ENCODE measurements around the gene PCP4L1. TPM values are rescaled to one million over a fixed set of nuclear protein-coding genes. Genes with fewer than 3 reads are reported as not detected.

PCP4L1 gene
- total and polyA plus RNA-seq, 9 donors = 0.69 to 20.2 (median 2.6) TPM

DNA sequence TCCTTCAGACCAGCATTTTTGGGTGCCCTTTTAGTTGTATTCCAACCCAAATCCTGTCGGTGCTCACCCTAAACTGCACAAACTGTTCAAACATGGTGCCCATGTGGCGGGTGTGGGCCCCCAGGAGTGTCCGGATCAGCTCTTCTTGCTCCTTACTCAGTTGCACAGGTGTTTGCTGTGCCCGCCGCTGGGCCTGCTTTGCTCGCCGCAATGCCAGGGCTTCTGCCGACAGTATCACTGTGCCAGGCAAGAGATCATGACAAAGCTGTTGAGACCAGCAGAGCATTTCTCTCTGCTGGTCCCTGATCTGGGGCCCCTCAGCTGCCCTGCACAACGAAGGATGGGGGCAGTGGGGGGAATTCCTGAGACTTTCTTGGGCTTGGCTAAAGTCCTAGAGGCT lies 25.4 kb upstream of the PCP4L1 start:
- WGBS, 3 donors = 80 to 85% (median 82%) methylated on average over 9 of the region's 9 CpGs
- intact Hi-C loops (cut with DNase I) = no loop called here
- H3K36me3 ChIP-seq = no peaks in the 10 kb centered on the region

DNA sequence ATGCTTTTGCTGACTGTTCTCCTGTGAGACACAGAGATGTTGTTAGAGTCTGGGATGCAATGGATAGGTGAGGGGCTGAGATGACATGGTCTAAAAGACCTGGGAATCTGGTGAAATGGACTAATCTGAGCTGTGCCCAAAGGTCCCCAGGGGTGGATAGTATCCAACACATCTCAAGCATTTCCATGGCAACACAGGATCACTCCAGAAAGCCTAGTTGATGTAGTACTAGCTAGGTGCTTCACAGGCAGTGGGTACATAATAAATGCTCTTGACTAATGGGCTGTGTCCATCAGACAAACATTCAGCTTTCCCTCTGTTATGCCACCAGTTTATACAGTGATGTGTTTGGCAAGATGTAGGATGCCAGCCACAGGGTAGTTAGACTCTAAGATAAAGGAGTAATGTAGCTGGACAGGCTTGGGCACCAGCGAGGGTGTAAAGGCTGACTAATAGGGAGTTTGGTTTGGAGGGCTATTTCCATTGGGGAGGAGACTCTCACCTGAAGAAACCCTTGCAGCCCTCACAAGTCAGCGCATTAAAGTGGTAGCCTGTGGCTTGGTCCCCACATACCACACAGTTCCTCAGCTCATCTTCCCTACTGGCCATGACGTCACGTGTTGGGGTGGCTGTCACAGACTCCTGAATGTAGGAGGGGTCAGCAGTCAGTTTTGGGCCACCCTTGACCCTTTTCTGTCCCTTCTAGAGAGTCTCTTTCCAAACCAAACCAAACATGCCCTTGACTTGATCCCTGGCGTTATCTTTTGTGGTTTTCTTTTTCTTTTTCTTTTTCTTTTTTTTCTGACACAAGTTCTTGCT lies 22.4 kb upstream of the PCP4L1 start:
- intact Hi-C loops (cut with DNase I) = no loop called here

More for the DNA sequence above, 25.4 kb upstream of the PCP4L1 start:
- Histone ChIP-seq H3K9me3 (no peaks in the 10 kb centered on the region), H3K4me1 (ENCODE audit: insufficient read depth) (no peaks in the 10 kb centered on the region), H3K27me3 (no peaks in the 10 kb centered on the region), H3K27ac (no peak overlapping the region), H3K4me3 (no peak overlapping the region)
- no peak for DNase-seq
- TF ChIP-seq POLR2A (IDR thresholded peaks at IDR 0.05) = no peak
- TF ChIP-seq, protein P1, sequence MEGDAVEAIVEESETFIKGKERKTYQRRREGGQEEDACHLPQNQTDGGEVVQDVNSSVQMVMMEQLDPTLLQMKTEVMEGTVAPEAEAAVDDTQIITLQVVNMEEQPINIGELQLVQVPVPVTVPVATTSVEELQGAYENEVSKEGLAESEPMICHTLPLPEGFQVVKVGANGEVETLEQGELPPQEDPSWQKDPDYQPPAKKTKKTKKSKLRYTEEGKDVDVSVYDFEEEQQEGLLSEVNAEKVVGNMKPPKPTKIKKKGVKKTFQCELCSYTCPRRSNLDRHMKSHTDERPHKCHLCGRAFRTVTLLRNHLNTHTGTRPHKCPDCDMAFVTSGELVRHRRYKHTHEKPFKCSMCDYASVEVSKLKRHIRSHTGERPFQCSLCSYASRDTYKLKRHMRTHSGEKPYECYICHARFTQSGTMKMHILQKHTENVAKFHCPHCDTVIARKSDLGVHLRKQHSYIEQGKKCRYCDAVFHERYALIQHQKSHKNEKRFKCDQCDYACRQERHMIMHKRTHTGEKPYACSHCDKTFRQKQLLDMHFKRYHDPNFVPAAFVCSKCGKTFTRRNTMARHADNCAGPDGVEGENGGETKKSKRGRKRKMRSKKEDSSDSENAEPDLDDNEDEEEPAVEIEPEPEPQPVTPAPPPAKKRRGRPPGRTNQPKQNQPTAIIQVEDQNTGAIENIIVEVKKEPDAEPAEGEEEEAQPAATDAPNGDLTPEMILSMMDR (IDR thresholded peaks at IDR 0.05) = no peak
- no peak for TF ChIP-seq EP300 (IDR thresholded peaks at IDR 0.05)

DNA sequence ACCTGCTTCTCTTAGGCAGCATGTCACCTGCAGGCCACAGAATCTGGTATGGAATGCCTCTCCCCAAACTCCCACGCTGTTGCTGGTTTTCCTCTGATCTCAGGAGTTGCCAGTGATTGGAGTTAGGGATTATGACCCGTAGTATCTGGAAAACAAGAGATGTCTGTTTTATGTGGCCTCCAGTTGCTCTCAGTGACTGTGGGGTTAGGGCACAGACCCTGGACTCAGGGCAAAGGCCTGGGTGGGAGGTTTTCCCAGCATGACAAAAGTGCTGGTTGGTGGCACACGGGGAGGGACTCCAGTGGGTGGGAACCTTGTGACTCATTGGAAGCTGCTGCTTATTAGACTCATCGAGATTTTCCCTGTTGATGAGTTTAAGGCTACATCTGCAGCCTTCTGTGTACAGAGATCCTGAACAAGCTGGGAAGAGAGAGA lies 20.5 kb upstream of the PCP4L1 start, which contains the start of gene NR1I3:
NR1I3 (minus strand) TSS at position 165 of the 435 bp plus-strand sequence. CDS start 1,638 bp downstream, outside the sequence.
- Histone ChIP-seq H3K9me3 (no peaks in the 10 kb centered on the region), H3K27me3 (no peaks in the 10 kb centered on the region), H3K4me1 (ENCODE audit: insufficient read depth) (no peaks in the 10 kb centered on the region), H3K36me3 (no peaks in the 10 kb centered on the region), H3K27ac (no peak within 1 kb of the TSS), H3K4me3 (no peak within 1 kb of the TSS)
- 57 to 63% (median 60%) methylated on average over 4 of the region's 4 CpGs for WGBS, 3 donors
- no peak for DNase-seq
- intact Hi-C loops (cut with DNase I) = no loop called here
- TF ChIP-seq EP300 (IDR thresholded peaks at IDR 0.05) = no peak
- TF ChIP-seq, protein P1 (IDR thresholded peaks at IDR 0.05) = no peak
- no peak for TF ChIP-seq POLR2A (IDR thresholded peaks at IDR 0.05)

More for the DNA sequence above, 22.4 kb upstream of the PCP4L1 start:
- Histone ChIP-seq H3K36me3 (no peaks in the 10 kb centered on the region), H3K27me3 (no peaks in the 10 kb centered on the region), H3K9me3 (no peaks in the 10 kb centered on the region), H3K4me3 (no peak overlapping the region), H3K27ac (no peak overlapping the region), H3K4me1 (ENCODE audit: insufficient read depth) (no peaks in the 10 kb centered on the region)
- DNase-seq = no peak
- TF ChIP-seq, protein P1 (IDR thresholded peaks at IDR 0.05) = no peak
- no peak for TF ChIP-seq POLR2A (IDR thresholded peaks at IDR 0.05)
- TF ChIP-seq EP300 (IDR thresholded peaks at IDR 0.05) = no peak
- WGBS, 3 donors = 60 to 86% (median 65%) methylated on average over 5 of the region's 5 CpGs

DNA sequence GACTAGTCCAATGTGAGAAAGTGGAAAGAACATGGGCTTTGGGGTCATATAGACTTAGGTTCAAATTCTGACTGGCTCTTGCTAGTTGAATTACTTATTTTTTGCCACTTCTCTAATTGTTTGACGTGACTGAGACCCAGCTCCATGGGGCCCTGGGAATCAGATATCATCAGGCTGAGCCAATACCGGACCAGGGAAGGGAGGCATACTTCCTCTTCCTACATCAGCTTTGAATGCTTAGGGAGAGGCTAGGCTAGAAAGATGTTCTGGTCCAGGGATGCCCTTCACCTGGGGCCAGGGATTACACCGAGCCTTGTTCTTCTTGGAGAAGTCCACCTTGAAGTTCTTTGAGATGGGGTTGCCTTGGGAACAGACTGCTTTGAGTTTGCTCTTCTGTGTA lies 16.9 kb upstream of the PCP4L1 start:
- 66 to 90% (median 85%) methylated on average over 3 of the region's 3 CpGs for WGBS, 3 donors
- Histone ChIP-seq H3K27ac (no peak overlapping the region), H3K9me3 (no peaks in the 10 kb centered on the region), H3K27me3 (no peaks in the 10 kb centered on the region), H3K36me3 (no peaks in the 10 kb centered on the region), H3K4me1 (ENCODE audit: insufficient read depth) (no peaks in the 10 kb centered on the region), H3K4me3 (no peak overlapping the region)
- intact Hi-C loops (cut with DNase I) = no loop called here
- no peak for TF ChIP-seq EP300 (IDR thresholded peaks at IDR 0.05)
- TF ChIP-seq, protein P1 (IDR thresholded peaks at IDR 0.05) = no peak
- TF ChIP-seq POLR2A (IDR thresholded peaks at IDR 0.05) = no peak
- DNase-seq = no peak

All from ovary (tissue), 9 donors.